Stimulated activated naive CD8-positive, alpha-beta T cell treated with anti-CD3 and anti-CD28 coated beads, Interleukin-15, Interleukin-2, amounts not matched to agents 100 ng/mL and 50 ng/mL, for 24 hours (primary cell): ENCODE measurements around the gene CTSL.
"Not testable (repeated sequence)": the region's sequence is repeated elsewhere in the genome, so short reads cannot be mapped to it uniquely, and the experiment has no call there.

ENCODE experiments used
- H3K27ac Mint-ChIP-seq: one replicate; pipeline ENCODE4 v1.8.0; 2021; ENCODE audit warnings: mild to moderate bottlenecking, mixed read lengths
- H3K27me3 Mint-ChIP-seq: one replicate; pipeline ENCODE4 v1.8.0; 2021; ENCODE audit warnings: mixed read lengths
- H3K36me3 Mint-ChIP-seq: one replicate; pipeline ENCODE4 v1.8.0; 2021; ENCODE audit warnings: low read depth, mixed read lengths
- H3K4me1 Mint-ChIP-seq: one replicate; pipeline ENCODE4 v1.8.0; 2021; ENCODE audit warnings: low read depth, mixed read lengths
- H3K4me3 Mint-ChIP-seq: one replicate; pipeline ENCODE4 v1.8.0; 2021; ENCODE audit warnings: mild to moderate bottlenecking, mixed read lengths
- H3K9me3 Mint-ChIP-seq: one replicate; pipeline ENCODE4 v1.8.0; 2021; ENCODE audit warnings: mixed read lengths

Gene CTSL

DNA sequence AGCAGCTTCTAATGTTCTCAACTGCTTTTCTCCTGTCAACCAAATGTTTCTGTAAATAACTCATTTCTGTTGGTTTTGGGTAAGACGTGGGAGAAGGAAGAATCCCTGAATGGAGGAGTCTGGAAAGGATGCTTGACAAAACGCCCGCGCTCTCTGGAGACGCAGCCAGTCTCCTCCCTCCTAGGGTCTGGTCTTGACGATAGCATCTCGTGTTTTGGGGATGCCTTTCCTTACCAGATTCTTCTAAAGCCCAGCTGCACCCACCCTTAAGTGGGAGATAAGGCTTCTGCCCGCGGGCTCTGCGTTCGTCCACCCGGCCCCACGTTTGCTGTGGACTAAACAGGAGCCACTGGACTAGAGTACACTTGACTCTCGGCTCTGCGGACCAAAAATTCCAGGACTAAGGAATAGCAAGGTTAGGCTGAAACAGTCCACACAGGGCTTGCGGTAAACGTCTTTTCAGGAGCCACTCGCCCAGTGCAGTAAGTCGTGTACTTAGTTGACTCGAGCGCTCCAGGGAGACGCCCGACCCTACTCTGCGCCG, 491 bp upstream of the CTSL start:
- H3K36me3 Mint-ChIP-seq, result no peaks in the 10 kb centered on the region
- peaks cover 34% of the 10 kb centered on the region for H3K27me3 Mint-ChIP-seq
- H3K9me3 Mint-ChIP-seq, result no peaks in the 10 kb centered on the region
- H3K4me3 Mint-ChIP-seq, result peak overlapping the region; percentile 81
- H3K4me1 Mint-ChIP-seq, result peaks cover 7% of the 10 kb centered on the region
- no peak overlapping the region for H3K27ac Mint-ChIP-seq

DNA sequence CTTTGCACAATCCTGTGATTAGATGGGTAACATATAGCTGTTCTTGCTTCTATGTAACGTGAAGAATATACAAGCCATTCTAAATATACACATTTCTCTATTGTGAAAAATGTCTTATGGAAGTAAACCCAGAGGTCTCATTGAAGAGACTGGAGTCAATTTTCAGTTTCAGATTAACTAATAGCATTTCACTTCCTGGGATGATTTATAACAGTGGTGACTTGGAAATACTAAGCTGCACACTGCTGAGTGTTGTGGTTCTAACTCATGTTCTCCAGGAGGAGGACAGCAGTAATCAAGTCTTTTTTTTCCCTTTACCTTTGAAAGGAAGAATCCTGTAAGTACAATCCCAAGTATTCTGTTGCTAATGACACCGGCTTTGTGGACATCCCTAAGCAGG, 3.3 kb downstream of the CTSL start:
- Mint-ChIP-seq H3K27me3 (peaks cover 46% of the 10 kb centered on the region), H3K4me1 (peaks cover 7% of the 10 kb centered on the region), H3K4me3 (no peak overlapping the region), H3K9me3 (no peaks in the 10 kb centered on the region), H3K27ac (no peak overlapping the region), H3K36me3 (no peaks in the 10 kb centered on the region)

DNA sequence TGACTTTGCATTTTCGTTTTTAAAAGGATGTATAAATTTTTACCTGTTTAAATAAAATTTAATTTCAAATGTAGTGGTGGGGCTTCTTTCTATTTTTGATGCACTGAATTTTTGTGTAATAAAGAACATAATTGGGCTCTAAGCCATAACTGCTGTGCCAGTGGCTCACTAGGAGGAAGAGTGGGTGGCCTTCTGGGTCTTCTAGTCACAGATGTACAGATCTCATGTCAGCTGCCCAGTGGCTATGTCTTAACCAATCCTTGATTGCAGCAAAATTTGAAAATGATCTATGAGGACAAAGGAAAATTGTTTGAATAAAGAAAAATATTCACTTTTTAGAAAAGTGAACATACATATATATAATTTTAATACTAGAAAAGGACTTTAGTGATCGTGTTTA, 5.4 kb downstream of the CTSL start:
- H3K4me1 Mint-ChIP-seq, result peaks cover 3% of the 10 kb centered on the region
- no peaks in the 10 kb centered on the region for H3K36me3 Mint-ChIP-seq
- no peaks in the 10 kb centered on the region for H3K9me3 Mint-ChIP-seq
- H3K27me3 Mint-ChIP-seq, result peaks cover 35% of the 10 kb centered on the region
- no peak overlapping the region for H3K4me3 Mint-ChIP-seq
- no peak overlapping the region for H3K27ac Mint-ChIP-seq

DNA sequence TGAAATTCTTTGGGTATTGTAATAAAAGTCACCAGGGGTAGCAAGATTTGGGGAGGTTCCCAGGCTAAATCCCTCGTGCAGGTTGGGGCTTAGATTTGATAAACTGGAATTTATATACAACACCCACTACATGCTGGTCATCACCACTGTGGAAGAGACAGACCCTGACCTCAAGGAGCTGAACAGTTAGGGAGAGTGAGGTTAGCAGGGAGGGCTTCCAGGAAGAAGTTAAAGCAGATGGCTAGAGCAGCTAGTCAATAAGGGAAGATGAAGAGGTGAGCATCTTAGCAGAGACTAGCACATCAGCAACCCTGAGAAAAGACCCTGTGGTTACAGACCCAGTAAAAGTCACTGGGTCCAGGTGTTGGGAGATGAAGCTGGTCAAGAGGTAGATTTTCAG, 6.4 kb downstream of the CTSL start:
- no peaks in the 10 kb centered on the region for H3K36me3 Mint-ChIP-seq
- H3K27me3 Mint-ChIP-seq, result peaks cover 32% of the 10 kb centered on the region

DNA sequence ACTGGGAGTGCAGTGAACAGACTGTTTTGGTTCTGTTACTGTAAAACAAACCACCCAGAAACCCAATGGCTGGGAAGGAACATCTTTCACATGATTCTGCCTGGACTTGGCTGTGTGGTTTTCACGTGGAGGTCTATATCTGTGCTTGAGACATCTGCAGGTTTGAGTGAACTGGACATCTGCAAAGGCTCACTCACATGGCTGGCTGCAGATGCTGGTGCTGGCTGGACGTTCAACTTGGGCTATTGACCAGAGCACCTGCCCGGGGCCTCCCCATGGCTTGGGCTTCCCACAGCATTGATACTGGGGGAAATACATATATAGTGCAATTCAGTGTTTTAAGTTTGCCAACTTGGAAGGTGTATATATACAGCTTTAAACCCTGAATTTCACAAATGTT, 6.8 kb downstream of the CTSL start:
- H3K36me3 Mint-ChIP-seq, result no peaks in the 10 kb centered on the region
- H3K4me1 Mint-ChIP-seq, result no peaks in the 10 kb centered on the region
- no peak overlapping the region for H3K4me3 Mint-ChIP-seq
- H3K9me3 Mint-ChIP-seq, result no peaks in the 10 kb centered on the region
- H3K27ac Mint-ChIP-seq, result no peak overlapping the region
- H3K27me3 Mint-ChIP-seq, result peaks cover 34% of the 10 kb centered on the region

More for the DNA sequence above, 6.4 kb downstream of the CTSL start:
- no peaks in the 10 kb centered on the region for H3K4me1 Mint-ChIP-seq
- no peak overlapping the region for H3K27ac Mint-ChIP-seq
- no peak overlapping the region for H3K4me3 Mint-ChIP-seq
- no peaks in the 10 kb centered on the region for H3K9me3 Mint-ChIP-seq

DNA sequence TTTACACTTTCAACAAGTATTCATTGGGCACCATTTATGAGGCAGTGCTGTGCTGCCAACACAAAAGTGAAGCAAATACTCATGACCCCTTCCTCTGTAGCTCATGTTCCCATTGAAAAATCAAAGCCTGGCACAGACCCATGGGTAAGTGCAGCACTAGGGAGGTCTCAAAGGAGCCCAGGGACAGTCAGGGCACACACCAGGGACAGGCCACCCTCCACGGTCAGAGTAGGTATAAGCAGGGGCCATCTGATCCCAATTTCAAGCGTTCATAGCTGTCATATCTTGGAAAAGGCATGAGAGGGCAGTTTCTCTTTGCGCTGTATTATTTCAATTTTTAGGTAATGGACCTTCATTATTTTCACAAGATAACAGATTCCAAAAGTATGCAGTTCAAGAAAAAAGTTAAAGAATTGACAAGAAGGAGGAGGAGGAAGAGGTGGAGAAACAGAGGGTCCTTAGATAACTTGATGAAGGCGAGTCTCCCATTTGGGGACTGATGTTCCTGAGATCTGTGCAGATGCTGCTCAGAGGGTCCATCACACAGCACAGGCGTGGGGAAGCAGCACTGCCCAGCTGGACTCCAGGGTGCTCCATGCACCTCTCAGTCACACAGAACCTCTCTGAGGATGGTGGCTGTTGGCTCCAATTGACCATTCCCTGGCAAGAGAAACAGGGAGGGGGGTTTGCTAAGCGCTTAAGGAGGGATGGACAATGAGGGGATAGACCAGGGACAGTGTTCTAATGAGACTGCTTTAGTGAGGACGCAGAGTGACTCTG, 7.5 kb downstream of the CTSL start:
- Mint-ChIP-seq H3K4me1 (no peaks in the 10 kb centered on the region), H3K9me3 (no peaks in the 10 kb centered on the region), H3K4me3 (no peak overlapping the region), H3K36me3 (no peaks in the 10 kb centered on the region), H3K27me3 (peaks cover 32% of the 10 kb centered on the region), H3K27ac (no peak overlapping the region)

DNA sequence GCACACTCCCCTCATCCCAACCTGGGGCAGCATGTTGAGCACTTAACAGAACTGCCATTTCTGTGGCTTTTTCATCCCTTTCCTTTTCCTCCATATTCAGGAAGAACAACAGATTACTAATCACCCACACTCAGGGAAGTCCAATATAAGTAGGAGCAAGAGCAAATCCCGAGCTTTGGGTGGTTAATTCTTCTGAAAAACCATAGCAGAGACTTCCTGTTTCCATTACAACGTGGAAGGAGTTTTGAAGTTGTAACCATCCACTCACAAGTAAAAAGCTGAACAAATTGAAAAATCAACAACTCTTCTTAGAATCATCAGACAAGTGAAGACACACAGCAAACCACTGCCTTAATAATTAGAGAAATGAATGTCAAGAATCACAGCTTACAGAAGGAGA, 8.2 kb downstream of the CTSL start:
- H3K27me3 Mint-ChIP-seq, result peaks cover 32% of the 10 kb centered on the region
- H3K4me3 Mint-ChIP-seq, result no peak overlapping the region
- no peaks in the 10 kb centered on the region for H3K36me3 Mint-ChIP-seq
- H3K27ac Mint-ChIP-seq, result no peak overlapping the region
- H3K4me1 Mint-ChIP-seq, result no peaks in the 10 kb centered on the region
- H3K9me3 Mint-ChIP-seq, result no peaks in the 10 kb centered on the region

DNA sequence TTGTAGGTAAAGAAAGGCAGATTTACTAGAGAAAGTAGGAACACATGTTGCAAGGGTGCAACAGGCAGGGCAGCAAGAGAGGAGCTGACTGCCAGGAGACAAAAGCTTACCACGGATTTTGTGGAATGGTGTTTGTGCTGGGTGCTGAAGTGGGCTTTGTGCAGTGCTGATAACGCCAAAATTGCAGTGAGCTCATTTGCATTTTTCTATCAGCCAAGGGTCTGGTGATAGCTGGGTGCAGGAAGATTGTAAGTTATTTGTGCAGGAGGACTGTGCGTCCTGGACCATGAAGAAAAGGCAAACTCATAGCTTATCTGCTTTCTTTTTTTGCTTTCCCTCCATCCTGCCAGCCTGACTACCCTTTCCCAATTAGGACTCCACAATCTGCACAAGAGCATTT, 13.6 kb downstream of the CTSL start:
- peaks cover 27% of the 10 kb centered on the region for H3K27me3 Mint-ChIP-seq
- H3K9me3 Mint-ChIP-seq, result peaks cover 4% of the 10 kb centered on the region
- no peak overlapping the region for H3K27ac Mint-ChIP-seq
- no peak overlapping the region for H3K4me3 Mint-ChIP-seq
- no peaks in the 10 kb centered on the region for H3K36me3 Mint-ChIP-seq
- no peaks in the 10 kb centered on the region for H3K4me1 Mint-ChIP-seq

DNA sequence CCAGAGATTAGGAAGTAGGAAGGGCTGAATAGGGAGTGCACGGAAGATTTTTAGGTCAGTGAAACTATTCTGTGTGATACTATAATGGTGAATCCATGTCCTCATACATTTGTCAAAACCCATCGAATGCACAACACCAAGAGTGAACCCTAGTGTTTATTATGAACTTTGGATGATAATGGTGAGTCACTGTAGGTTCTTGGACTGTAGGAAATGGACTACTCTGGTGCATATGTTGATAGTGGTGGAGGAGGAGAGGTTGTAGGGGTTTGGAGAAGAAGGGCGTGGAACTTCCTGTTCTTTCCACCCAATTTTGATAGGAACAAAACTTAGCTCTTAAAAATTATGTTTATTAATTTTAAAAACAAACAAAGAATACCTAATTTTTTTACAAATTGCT, 14.3 kb downstream of the CTSL start:
- peaks cover 4% of the 10 kb centered on the region for H3K9me3 Mint-ChIP-seq
- no peak overlapping the region for H3K27ac Mint-ChIP-seq
- H3K27me3 Mint-ChIP-seq, result peaks cover 26% of the 10 kb centered on the region
- no peaks in the 10 kb centered on the region for H3K4me1 Mint-ChIP-seq
- H3K4me3 Mint-ChIP-seq, result no peak overlapping the region
- no peaks in the 10 kb centered on the region for H3K36me3 Mint-ChIP-seq

DNA sequence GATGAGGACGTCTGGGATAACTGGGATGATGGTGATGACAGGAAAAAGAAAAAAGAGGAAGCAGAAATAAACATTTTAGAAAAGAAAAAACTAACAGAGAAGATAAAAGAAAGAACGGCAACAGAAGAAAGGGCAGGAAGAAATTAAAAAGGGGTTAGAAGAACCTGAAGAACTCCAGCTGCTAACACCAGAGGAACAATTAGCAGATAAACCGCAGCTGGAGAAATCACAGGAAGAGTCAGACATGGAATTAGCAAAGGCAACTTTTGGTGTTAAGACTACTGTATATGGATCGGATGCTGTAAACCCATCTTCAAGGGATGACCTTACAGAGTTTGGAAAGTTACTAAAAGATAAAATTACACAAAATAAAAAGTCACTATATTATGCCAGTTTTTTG, 15.4 kb downstream of the CTSL start:
- Mint-ChIP-seq H3K27ac (no peak overlapping the region), H3K4me1 (no peaks in the 10 kb centered on the region), H3K9me3 (peaks cover 4% of the 10 kb centered on the region), H3K27me3 (peaks cover 22% of the 10 kb centered on the region), H3K36me3 (no peaks in the 10 kb centered on the region), H3K4me3 (no peak overlapping the region)

DNA sequence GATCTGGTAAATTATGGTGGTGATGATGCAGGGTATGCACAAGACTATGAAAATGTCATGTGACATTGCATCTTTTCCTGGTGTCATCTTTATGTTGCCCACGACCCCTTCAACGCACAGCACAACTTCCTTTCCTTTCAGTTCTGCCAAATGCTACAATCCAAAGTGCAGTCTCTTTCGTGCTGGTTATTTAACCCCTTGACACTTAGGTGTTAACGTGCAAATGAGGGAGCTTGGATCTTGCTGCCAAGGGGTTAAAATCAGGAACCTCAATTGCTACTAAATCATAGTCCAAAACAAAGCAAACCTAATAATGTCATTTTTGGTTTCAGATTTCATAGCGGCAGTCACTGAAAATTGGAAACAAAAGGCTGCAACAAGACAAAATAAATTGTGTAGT, 16.0 kb downstream of the CTSL start:
- Mint-ChIP-seq H3K27ac (no peak overlapping the region), H3K36me3 (no peaks in the 10 kb centered on the region), H3K27me3 (peaks cover 22% of the 10 kb centered on the region), H3K9me3 (peaks cover 4% of the 10 kb centered on the region), H3K4me1 (no peaks in the 10 kb centered on the region), H3K4me3 (no peak overlapping the region)

DNA sequence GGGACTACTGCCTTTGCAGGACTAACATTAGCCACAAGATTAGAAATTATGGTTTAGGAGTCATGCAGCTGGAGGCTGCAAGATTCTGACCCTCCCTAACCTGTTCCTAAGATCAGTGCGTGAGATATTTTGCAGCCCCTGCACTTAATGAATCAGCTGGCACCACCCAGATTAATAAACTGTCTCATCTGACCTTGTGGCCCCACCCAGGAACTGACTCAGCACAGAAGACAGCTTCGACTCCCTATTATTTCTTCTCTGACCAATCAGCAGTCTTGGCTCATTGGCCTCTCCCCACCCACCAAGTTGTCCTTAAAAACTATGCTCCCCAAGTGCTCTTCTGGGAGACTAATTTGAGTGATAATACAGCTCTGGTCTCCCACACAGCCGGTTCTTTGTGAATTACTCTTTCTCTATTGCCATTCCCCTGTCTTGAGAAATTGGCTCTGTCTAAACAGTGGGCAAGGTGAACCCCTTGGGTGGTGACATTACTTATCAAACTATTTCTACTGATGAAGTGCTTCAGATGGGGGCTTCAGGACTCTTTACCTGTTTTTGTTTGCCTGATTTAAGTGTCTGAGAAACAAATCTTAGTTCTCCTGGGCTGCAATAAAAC, 17.0 kb downstream of the CTSL start:
- H3K4me1 Mint-ChIP-seq, result no peaks in the 10 kb centered on the region
- no peaks in the 10 kb centered on the region for H3K36me3 Mint-ChIP-seq
- H3K27me3 Mint-ChIP-seq, result peaks cover 17% of the 10 kb centered on the region
- H3K27ac Mint-ChIP-seq, result no peak overlapping the region
- peaks cover 4% of the 10 kb centered on the region for H3K9me3 Mint-ChIP-seq
- no peak overlapping the region for H3K4me3 Mint-ChIP-seq

DNA sequence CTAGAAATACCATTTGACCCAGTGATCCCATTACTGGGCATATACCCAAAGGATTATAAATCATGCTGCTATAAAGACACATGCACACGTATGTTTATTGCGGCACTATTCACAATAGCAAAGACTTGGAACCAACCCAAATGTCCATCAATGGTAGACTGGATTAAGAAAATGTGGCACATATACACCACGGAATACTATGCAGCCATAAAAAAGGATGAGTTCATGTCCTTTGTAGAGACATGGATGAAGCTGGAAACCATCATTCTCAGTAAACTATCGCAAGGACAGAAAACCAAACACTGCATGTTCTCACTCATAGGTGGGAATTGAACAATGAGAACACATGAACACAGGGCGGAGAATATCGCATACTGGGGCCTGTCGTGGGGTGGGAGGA, 18.3 kb downstream of the CTSL start:
- not testable (repeated sequence) for H3K4me3 Mint-ChIP-seq, H3K27ac Mint-ChIP-seq, H3K36me3 Mint-ChIP-seq, H3K4me1 Mint-ChIP-seq, H3K9me3 Mint-ChIP-seq
- H3K27me3 Mint-ChIP-seq, result peaks cover 28% of the 10 kb centered on the region

DNA sequence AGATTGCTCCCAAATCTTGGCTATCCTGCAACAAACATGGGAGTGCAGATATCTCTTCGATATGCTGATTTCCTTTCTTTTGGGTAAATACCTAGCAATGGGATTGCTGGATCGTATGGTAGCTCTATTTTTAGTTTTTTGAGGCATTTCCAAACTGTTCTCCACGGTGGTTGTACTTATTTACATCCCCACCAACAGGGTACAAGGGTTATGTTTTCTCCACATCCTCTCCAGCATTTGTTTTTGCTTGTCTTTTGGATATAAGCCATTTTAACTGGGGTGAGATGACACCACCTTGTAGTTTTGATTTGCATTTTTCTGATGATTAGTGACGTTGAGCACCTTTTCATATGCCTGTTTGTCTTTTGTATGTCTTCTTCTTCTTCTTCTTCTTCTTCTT, 20.3 kb downstream of the CTSL start:
- Mint-ChIP-seq H3K4me1 (no peaks in the 10 kb centered on the region), H3K9me3 (peaks cover 4% of the 10 kb centered on the region), H3K27ac (no peak overlapping the region), H3K4me3 (no peak overlapping the region), H3K36me3 (no peaks in the 10 kb centered on the region), H3K27me3 (peaks cover 21% of the 10 kb centered on the region)

DNA sequence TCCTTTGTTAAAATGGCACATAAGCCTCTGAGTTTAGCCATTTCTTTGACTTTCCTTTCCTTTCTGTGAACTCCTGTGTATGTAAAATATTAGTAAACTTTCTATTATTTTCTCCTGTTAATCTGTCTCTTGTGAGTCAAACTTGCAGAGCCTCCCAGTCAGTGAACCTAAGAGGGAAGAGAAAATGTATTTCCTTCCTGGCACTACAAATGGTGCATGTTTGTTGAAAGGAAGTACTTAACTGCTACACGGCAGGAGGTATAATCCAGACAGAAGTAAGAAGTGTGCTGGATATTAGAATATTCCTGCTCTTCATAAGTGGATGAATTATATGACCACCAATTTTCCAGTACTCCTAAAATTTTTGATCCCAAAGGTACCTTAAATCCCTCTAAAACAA, 23.0 kb downstream of the CTSL start:
- Mint-ChIP-seq H3K4me1 (no peaks in the 10 kb centered on the region), H3K9me3 (no peaks in the 10 kb centered on the region), H3K4me3 (no peak overlapping the region), H3K36me3 (no peaks in the 10 kb centered on the region), H3K27ac (no peak overlapping the region), H3K27me3 (peaks cover 17% of the 10 kb centered on the region)
